GM12864 (cell line): ENCODE data around the gene CHST4.

Experiments used
- DNase-seq: peaks from one replicate; pipeline ENCODE4 v3.0.0-alpha.2; 2011; ENCODE audit warnings: low read depth
- H3K4me3 ChIP-seq: 2 replicates; pipeline ENCODE4 v1.5.1; 2011; ENCODE audit warnings: mild to moderate bottlenecking, low read depth, low read length, control low read depth
- TF ChIP-seq, protein P1 (sequence below): IDR thresholded peaks from 2 replicates; pipeline ENCODE4 v1.5.1; 2011; ENCODE audit warnings: low read depth, mild to moderate bottlenecking, moderate library complexity, low read length, control low read depth, inconsistent platforms; ENCODE audit errors: missing control alignments

CHST4 gene

DNA sequence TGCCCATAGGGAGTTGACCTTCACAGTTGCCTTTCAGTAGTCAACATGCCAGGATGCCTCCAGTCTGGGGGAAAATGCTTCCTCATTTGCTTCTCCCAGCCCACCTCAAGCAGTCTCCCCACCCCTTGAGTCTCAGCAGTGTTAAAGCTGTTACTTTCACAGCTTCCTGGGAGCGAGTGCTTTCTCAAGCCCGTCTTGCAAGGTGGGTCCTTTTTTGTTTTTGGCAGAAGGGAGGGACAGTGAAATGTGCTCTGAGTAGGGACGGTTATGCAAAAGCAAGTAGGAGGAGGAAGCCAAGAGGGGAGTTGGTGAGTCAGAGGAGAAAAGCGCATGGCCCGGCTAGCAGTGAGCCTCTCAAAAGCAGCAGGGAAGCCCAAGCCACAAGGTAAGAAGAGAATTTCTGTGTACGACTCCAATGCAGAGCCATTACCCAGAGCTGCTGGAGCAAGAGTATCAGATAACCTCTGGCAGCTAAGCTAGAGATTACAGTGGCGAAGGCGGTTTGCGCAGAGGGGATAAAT, at the start of gene CHST4:
Gene CHST4, plus strand, starts transcription at position 316 of the 521 bp plus-strand sequence. CDS start 10,252 bp downstream, outside the sequence.
- TF ChIP-seq, protein P1, sequence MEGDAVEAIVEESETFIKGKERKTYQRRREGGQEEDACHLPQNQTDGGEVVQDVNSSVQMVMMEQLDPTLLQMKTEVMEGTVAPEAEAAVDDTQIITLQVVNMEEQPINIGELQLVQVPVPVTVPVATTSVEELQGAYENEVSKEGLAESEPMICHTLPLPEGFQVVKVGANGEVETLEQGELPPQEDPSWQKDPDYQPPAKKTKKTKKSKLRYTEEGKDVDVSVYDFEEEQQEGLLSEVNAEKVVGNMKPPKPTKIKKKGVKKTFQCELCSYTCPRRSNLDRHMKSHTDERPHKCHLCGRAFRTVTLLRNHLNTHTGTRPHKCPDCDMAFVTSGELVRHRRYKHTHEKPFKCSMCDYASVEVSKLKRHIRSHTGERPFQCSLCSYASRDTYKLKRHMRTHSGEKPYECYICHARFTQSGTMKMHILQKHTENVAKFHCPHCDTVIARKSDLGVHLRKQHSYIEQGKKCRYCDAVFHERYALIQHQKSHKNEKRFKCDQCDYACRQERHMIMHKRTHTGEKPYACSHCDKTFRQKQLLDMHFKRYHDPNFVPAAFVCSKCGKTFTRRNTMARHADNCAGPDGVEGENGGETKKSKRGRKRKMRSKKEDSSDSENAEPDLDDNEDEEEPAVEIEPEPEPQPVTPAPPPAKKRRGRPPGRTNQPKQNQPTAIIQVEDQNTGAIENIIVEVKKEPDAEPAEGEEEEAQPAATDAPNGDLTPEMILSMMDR = no peak
- no peak within 1 kb of the TSS for H3K4me3 ChIP-seq
- no peak for DNase-seq

- no peak overlapping the region for H3K4me3 ChIP-seq
- TF ChIP-seq, protein P1 = no peak
- no peak for DNase-seq
Measured at GRCh38 chr16:71476457-71477124, 49.6 kb upstream of the CHST4 start.

DNA sequence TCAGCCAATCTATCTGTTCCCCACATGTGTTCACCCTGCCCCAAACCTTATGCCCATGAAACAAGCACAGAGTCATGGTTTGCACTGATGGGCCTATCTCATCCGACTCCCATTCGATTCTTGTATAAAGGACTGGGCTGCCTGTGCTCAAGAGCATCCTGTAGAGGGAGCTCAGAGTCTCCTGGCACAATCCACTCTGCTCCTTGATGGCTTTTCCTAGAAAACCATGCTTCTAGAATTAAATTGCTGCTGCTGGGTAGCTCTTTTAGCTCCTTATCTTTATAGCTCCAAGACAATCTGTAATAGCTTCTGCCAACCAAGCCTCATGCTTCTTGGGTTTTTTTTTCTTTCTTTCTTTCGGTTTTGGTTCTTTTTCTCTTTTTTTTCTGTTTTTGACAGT, 46.8 kb upstream of the CHST4 start:
- no peak overlapping the region for H3K4me3 ChIP-seq
- TF ChIP-seq, protein P1 = peak; percentile 37
- no peak for DNase-seq

DNA sequence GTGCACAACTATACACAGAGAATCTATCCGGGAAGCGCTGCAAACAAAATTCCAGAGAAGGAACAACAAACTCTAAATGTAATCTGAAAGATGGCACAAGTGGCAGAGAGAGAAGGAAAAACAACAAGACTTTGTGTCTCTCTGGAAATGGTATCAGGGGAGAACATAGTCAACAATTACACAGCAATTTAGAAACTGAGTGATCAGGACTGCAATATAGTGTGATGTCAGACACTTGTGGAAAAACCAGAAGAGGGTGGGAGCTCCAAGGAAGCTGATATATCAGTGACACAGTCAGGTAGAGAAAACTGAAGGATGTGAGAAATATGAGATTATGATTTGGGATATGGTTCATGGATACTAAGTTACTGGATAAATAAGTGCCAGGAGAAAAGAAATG, 45.3 kb upstream of the CHST4 start:
- no peak overlapping the region for H3K4me3 ChIP-seq
- no peak for DNase-seq
- TF ChIP-seq, protein P1 = no peak

DNA sequence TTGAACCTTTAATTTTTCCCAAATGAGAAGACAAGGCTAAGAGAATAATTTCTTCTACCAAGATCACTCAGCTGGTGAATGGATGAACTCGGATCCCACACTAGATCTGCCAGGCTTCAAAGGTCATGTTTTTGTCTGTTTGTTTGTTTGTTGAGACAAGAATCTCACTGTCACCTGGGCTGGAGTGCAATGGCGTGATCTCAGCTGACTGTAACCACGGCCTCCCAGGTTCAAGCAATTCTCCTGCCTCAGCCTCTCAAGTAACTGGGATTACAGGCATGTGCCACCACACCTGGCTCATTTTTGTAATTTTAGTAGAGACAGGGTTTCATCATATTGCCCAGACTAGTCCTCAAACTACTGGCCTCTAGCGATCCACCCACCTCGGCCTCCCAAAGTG, 43.7 kb upstream of the CHST4 start:
- H3K4me3 ChIP-seq = no peak overlapping the region
- DNase-seq = no peak
- TF ChIP-seq, protein P1 = no peak

DNA sequence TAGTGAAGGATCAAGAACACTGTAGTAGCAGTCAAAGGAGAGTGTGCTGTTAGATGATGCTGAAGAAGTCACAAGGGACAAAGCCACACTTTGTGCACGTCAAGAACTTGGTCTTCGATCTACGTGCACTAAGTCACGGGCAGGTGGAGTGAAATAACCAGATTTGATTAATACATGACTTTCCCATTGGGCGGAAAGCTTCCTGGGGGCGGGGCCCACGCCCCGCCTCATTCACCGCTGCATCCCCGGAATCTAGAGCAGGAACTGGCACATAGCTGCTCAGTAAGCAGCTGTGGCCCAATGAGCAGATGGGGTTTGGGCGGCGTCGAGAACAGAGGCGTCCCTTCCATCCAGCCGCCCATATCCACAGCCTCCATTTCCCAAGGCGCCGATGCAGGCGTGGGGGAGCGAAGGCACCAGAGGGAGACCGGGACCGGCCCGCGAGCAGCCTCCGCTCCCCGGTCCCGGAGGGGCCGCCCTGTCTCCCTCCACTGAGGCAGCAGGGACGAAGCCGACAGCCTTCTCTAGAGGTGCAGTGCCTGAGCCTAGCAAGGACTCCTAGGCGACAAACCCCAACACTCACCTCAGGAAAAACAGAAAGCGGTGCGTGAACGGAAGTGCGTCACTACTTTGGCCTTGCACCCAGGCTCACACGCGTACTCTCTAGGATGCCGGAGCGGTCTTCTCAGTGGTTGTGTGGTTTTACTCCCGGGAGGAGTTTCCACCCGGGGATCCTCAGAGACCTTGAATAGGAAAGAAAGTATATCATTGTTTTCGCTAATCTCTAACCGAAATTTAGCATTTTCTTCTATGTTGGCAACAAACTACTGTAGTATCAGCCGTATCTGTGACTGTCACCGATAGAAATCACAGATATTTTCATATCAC, 42.0 kb upstream of the CHST4 start:
- DNase-seq = peak; percentile 86
- peak overlapping the region; percentile 64 for H3K4me3 ChIP-seq
- TF ChIP-seq, protein P1 = no peak
